IMR-90 (cell line): ENCODE results near the gene PCMTD2. TPM values are rescaled to one million over a fixed set of nuclear protein-coding genes. Genes with fewer than 3 reads are reported as not detected.

ENCODE experiments used
- ATAC-seq: fragments of 200-7000 bp; cut with Tn5 transposase; 2 replicates; pipeline ENCODE4 v1.9.1; 2020; ENCODE audit warnings: low read depth, mild to moderate bottlenecking, moderate library complexity
- BruUV-seq: library from RNA; stranded (reverse); fragments of 400-500 nt; replicated peaks from 2 replicates; lab custom pipeline; 2021; lab: Mats Ljungman, UMichigan
- CTCF ChIA-PET: fragments of 300-600 bp; formaldehyde crosslinking; extraction: SDS; loops from one replicate; lab custom pipeline; 2021; ENCODE audit warnings: antibody characterized with exemption; lab: Yijun Ruan, JAX
- POLR2A ChIA-PET: fragments of 300-600 bp; sonication (Branson Sonifier 250); formaldehyde crosslinking; loops from one replicate; lab custom pipeline; 2022; ENCODE audit warnings: antibody characterized with exemption; ENCODE audit not compliant: unreplicated experiment; lab: Charles Lee
- DNase-seq: peaks from one replicate; pipeline ENCODE4 v3.0.0; 2013
- H2AFZ ChIP-seq: replicated peaks from 2 replicates; pipeline ENCODE3; 2013; ENCODE audit warnings: low read length, mild to moderate bottlenecking; ENCODE audit not compliant: poor library complexity
- H2AK5ac ChIP-seq: 2 replicates; pipeline ENCODE4 v1.6.1; 2013; ENCODE audit warnings: low read depth, low read length, inconsistent platforms
- H2AK9ac ChIP-seq: replicated peaks from 2 replicates; pipeline ENCODE3; 2013; ENCODE audit warnings: mild to moderate bottlenecking, low read depth, low read length, moderate library complexity; ENCODE audit not compliant: poor library complexity
- H2BK120ac ChIP-seq: 2 replicates; pipeline ENCODE4 v1.6.1; 2013; ENCODE audit warnings: low read depth, low read length, inconsistent platforms
- H2BK15ac ChIP-seq: 3 replicates; pipeline ENCODE4 v1.6.1; 2013; ENCODE audit warnings: low read depth, low read length, inconsistent platforms
- H2BK20ac ChIP-seq: 2 replicates; pipeline ENCODE4 v1.6.1; 2013; ENCODE audit warnings: low read depth, mild to moderate bottlenecking, inconsistent platforms, low read length, moderate library complexity
- H2BK5ac ChIP-seq: 2 replicates; pipeline ENCODE4 v1.6.1; 2013; ENCODE audit warnings: mild to moderate bottlenecking, low read depth, low read length, inconsistent platforms; ENCODE audit not compliant: poor library complexity, severe bottlenecking
- H3K14ac ChIP-seq: replicated peaks from 2 replicates; pipeline ENCODE4 v1.6.1; 2013; ENCODE audit warnings: low read depth, low read length, inconsistent platforms
- H3K18ac ChIP-seq: 2 replicates; pipeline ENCODE4 v1.6.1; 2013; ENCODE audit warnings: low read depth, low read length, control low read depth
- H3K23ac ChIP-seq: 2 replicates; pipeline ENCODE4 v1.6.1; 2013; ENCODE audit warnings: low read depth, low read length, inconsistent platforms
- H3K27ac ChIP-seq: 2 replicates; pipeline ENCODE4 v1.5.1; 2013; ENCODE audit warnings: mild to moderate bottlenecking, control low read depth, low read length; ENCODE audit not compliant: insufficient read depth
- H3K27me3 ChIP-seq: 2 replicates; pipeline ENCODE4 v1.6.1; 2013; ENCODE audit warnings: low read length; ENCODE audit not compliant: control insufficient read depth, insufficient read depth
- H3K36me3 ChIP-seq: 2 replicates; pipeline ENCODE4 v1.6.1; 2013; ENCODE audit warnings: low read length, mixed read lengths; ENCODE audit not compliant: control insufficient read depth, insufficient read depth
- H3K4ac ChIP-seq: 2 replicates; pipeline ENCODE4 v1.6.1; 2013; ENCODE audit warnings: low read depth, low read length, inconsistent platforms
- H3K4me1 ChIP-seq: 2 replicates; pipeline ENCODE4 v1.6.1; 2013; ENCODE audit warnings: low read length, mixed read lengths; ENCODE audit not compliant: control insufficient read depth, insufficient read depth
- H3K4me2 ChIP-seq: 2 replicates; pipeline ENCODE4 v1.6.1; 2013; ENCODE audit warnings: low read depth, mild to moderate bottlenecking, control low read depth, low read length, moderate library complexity
- H3K4me3 ChIP-seq: 2 replicates; pipeline ENCODE4 v1.5.1; 2013; ENCODE audit warnings: low read depth, mild to moderate bottlenecking, control low read depth, low read length, moderate library complexity; ENCODE audit not compliant: insufficient read depth
- H3K56ac ChIP-seq: 2 replicates; pipeline ENCODE4 v1.6.1; 2013; ENCODE audit warnings: low read length, inconsistent platforms; ENCODE audit not compliant: insufficient read depth; ENCODE audit errors: extremely low read depth
- H3K79me1 ChIP-seq, 2 experiments: 2 replicates each; pipeline ENCODE4 v1.6.1; 2013; ENCODE audit warnings: low read length in 2 of 2, inconsistent platforms in 1 of 2, low read depth in 1 of 2
- H3K9ac ChIP-seq: 2 replicates; pipeline ENCODE4 v1.6.1; 2013; ENCODE audit warnings: low read depth, low read length, control low read depth
- H3K9me1 ChIP-seq: 2 replicates; pipeline ENCODE4 v1.6.1; 2013; ENCODE audit warnings: low read length, inconsistent platforms; ENCODE audit not compliant: insufficient read depth
- H3K9me3 ChIP-seq: 2 replicates; pipeline ENCODE4 v1.6.1; 2013; ENCODE audit warnings: low read length; ENCODE audit not compliant: control insufficient read depth, insufficient read depth
- H4K20me1 ChIP-seq: 2 replicates; pipeline ENCODE4 v1.6.1; 2013; ENCODE audit warnings: low read length, inconsistent platforms; ENCODE audit not compliant: insufficient read depth
- H4K5ac ChIP-seq: 2 replicates; pipeline ENCODE4 v1.6.1; 2013; ENCODE audit warnings: mild to moderate bottlenecking, low read depth, low read length, control low read depth
- H4K8ac ChIP-seq, 2 experiments: 2 replicates each; pipeline ENCODE4 v1.6.1; 2013; ENCODE audit warnings: low read depth in 2 of 2, low read length in 2 of 2, control low read depth in 1 of 2, inconsistent platforms in 1 of 2
- H4K91ac ChIP-seq: 2 replicates; pipeline ENCODE4 v1.6.1; 2013; ENCODE audit warnings: low read depth, low read length, inconsistent platforms; ENCODE audit not compliant: insufficient read depth
- CHD1 ChIP-seq: IDR thresholded peaks from 2 replicates; pipeline ENCODE4 v1.6.1; 2012; ENCODE audit warnings: low read depth, low read length, improper control_type of control experiment
- MAZ ChIP-seq: IDR thresholded peaks from 2 replicates; pipeline ENCODE4 v1.6.1; 2012; ENCODE audit warnings: low read depth, mild to moderate bottlenecking, low read length, improper control_type of control experiment, moderate library complexity, borderline replicate concordance
- MXI1 ChIP-seq: IDR thresholded peaks from 2 replicates; pipeline ENCODE4 v1.6.1; 2012; ENCODE audit warnings: low read depth, mild to moderate bottlenecking, low read length, moderate library complexity, borderline replicate concordance
- NFE2L2 ChIP-seq: fragments of 150-350 bp; IDR thresholded peaks from 2 replicates; pipeline ENCODE4 v1.6.1; 2016; ENCODE audit warnings: low read depth, mild to moderate bottlenecking, low read length
- RCOR1 ChIP-seq: IDR thresholded peaks from 2 replicates; pipeline ENCODE4 v1.6.1; 2012; ENCODE audit warnings: mild to moderate bottlenecking, low read length, improper control_type of control experiment; ENCODE audit not compliant: insufficient replicate concordance
- RFX5 ChIP-seq: IDR thresholded peaks from 2 replicates; pipeline ENCODE4 v1.8.0; 2012; ENCODE audit warnings: low read depth, mild to moderate bottlenecking, low read length, moderate library complexity
- WGBS, 2 experiments: methylation state at CpG; one replicate each; pipeline versions ENCODE4 v1.1.5 to v1.1.7; 2013; ENCODE audit warnings: missing lambda C conversion rate in 2 of 2; ENCODE audit not compliant: insufficient read length in 1 of 2; ENCODE audit errors: extremely low coverage in 2 of 2; 5-methylcytosine and 5-hydroxymethylcytosine counted together
- dilution Hi-C: fragments of 300-500 bp; cut with HindIII; formaldehyde crosslinking; loops from one replicate; pipeline ENCODE4 v1.14.3; 2018; ENCODE audit warnings: low sequenced_read_pairs; ENCODE audit not compliant: unreplicated experiment
- in situ Hi-C: fragments of 300-500 bp; cut with MboI; formaldehyde crosslinking; loops from 3 replicates; pipeline ENCODE4 v1.14.3; 2019; ENCODE audit warnings: low sequenced_read_pairs, inconsistent platforms, mixed read lengths
- intact Hi-C: fragments of 100-400 bp; cut with micrococcal nuclease; formaldehyde crosslinking; loops from 2 replicates; pipeline ENCODE4 v1.10.0; 2022
- polyA plus RNA-seq, 3 experiments: library from polyadenylated mRNA; depleted of rRNA; stranded (reverse); fragments of >200 nt; gene quantifications; 2 replicates each; pipeline ENCODE4 v1.2.3, GENCODE V29; 2012; ENCODE audit warnings: low replicate concordance in 1 of 3
- total RNA-seq: library from RNA; depleted of rRNA; stranded (reverse); fragments of >200 nt; gene quantifications from 2 replicates; pipeline ENCODE4 v1.2.3, GENCODE V29; 2012
- TF ChIP-seq, protein P1 (sequence below): fragments of 150-350 bp; IDR thresholded peaks from 2 replicates; pipeline ENCODE4 v1.6.1; 2016; ENCODE audit warnings: low read depth, mild to moderate bottlenecking, low read length, moderate library complexity, borderline replicate concordance

The PCMTD2 gene
- total and polyA plus RNA-seq, 2 of the 4 experiments (the other 2 are of a cell fraction): 23.6 to 28.3 TPM

DNA sequence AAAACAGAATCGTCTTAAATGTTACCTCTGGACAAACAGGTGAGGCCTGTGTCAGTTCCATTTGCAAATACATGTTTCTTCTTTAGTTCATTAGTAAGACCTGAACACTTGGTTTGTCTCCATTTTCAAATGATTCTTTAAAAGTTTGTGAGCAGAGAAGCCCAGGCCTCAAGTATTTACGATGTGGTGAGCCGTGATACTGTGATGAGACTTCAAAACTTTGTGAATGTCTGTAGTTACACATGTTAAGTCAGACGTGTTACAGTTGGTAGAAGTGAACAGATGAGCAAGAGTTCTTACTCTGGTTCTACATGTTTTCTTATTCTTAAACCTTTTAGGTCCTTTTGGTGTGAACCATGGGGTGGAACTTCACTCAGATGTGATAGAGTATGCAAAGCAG lies 8.5 kb downstream of the PCMTD2 start:
- Histone ChIP-seq H2AK5ac (no peak overlapping the region), H3K9me3 (no peaks in the 10 kb centered on the region), H2AFZ (no peak overlapping the region), H2AK9ac (no peak overlapping the region), H3K56ac (no peak overlapping the region), H3K4me3 (no peak overlapping the region), H2BK5ac (no peak overlapping the region), H4K91ac (no peak overlapping the region), H3K4me2 (no peak overlapping the region), H3K27ac (no peak overlapping the region), H3K27me3 (no peaks in the 10 kb centered on the region), H2BK20ac (no peak overlapping the region), H4K20me1 (no peaks in the 10 kb centered on the region), H2BK120ac (no peak overlapping the region), H3K79me1 (peaks cover 20 to 22% of the 10 kb centered on the region in 2 experiments), H3K4me1 (peaks cover 6% of the 10 kb centered on the region), H3K9me1 (0 out of 2 replicates have a peak, but pooled peaks cover 4% of the 10 kb centered on the region), H3K36me3 (peaks cover 20% of the 10 kb centered on the region), H4K8ac (no peak overlapping the region), H3K9ac (no peak overlapping the region), H2BK15ac (no peak overlapping the region), H3K4ac (no peak overlapping the region), H3K18ac (no peak overlapping the region), H4K5ac (no peak overlapping the region), H3K14ac (no peak overlapping the region), H3K23ac (no peak overlapping the region)
- TF ChIP-seq RCOR1 (no peak), MAZ (no peak), CHD1 (no peak), MXI1 (no peak), RFX5 (no peak), NFE2L2 (no peak)
- TF ChIP-seq, protein P1, sequence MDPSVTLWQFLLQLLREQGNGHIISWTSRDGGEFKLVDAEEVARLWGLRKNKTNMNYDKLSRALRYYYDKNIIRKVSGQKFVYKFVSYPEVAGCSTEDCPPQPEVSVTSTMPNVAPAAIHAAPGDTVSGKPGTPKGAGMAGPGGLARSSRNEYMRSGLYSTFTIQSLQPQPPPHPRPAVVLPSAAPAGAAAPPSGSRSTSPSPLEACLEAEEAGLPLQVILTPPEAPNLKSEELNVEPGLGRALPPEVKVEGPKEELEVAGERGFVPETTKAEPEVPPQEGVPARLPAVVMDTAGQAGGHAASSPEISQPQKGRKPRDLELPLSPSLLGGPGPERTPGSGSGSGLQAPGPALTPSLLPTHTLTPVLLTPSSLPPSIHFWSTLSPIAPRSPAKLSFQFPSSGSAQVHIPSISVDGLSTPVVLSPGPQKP: no peak
- intact Hi-C loops: no loop called here
- no peak for ATAC-seq
- dilution Hi-C loops: no loop called here
- BruUV-seq: no TSS peak
- POLR2A ChIA-PET: no interaction called here
- no peak for DNase-seq
- in situ Hi-C loops: no loop called here
- CTCF ChIA-PET: no interaction called here
- no CpG with 5 or more reads among the region's 4 CpGs for WGBS, 2 experiments
